NCI-H82 (cell line): ENCODE results near the gene PDE1C.

Experiments
- DNase-seq: peaks from one replicate; lab custom pipeline; 2025; lab: John Stamatoyannopoulos, UW

The PDE1C gene

GRCh38 chr7:31991406-31991805 lies 78.8 kb downstream of the PDE1C start:
- no peak for DNase-seq

GRCh38 chr7:31986878-31987518 lies 83.2 kb downstream of the PDE1C start:
- DNase-seq = no peak

GRCh38 chr7:31982962-31983361 lies 87.2 kb downstream of the PDE1C start:
- no peak for DNase-seq

- DNase-seq = no peak
Observed at GRCh38 chr7:31981874-31982390, 88.3 kb downstream of the PDE1C start.

GRCh38 chr7:31979690-31980330 lies 90.4 kb downstream of the PDE1C start:
- no peak for DNase-seq

GRCh38 chr7:31975546-31975945 lies 94.7 kb downstream of the PDE1C start:
- DNase-seq = no peak

- no peak for DNase-seq
Observed at GRCh38 chr7:31974351-31974750, 95.9 kb downstream of the PDE1C start.

- DNase-seq = no peak
Observed at GRCh38 chr7:31971049-31971667, 99.0 kb downstream of the PDE1C start.

- no peak for DNase-seq
Observed at GRCh38 chr7:31970501-31970900, 99.7 kb downstream of the PDE1C start.

- DNase-seq = no peak
Observed at GRCh38 chr7:31963569-31964175, 106.5 kb downstream of the PDE1C start.

GRCh38 chr7:31962246-31962645 lies 108.0 kb downstream of the PDE1C start:
- DNase-seq = no peak

GRCh38 chr7:31958226-31958625 lies 112.0 kb downstream of the PDE1C start:
- no peak for DNase-seq

GRCh38 chr7:31957756-31958155 lies 112.5 kb downstream of the PDE1C start:
- DNase-seq = no peak

GRCh38 chr7:31957090-31957720 lies 113.0 kb downstream of the PDE1C start:
- no peak for DNase-seq

- peak; percentile 7 for DNase-seq
Observed at GRCh38 chr7:31955641-31956040, 114.6 kb downstream of the PDE1C start.

- DNase-seq = peak; percentile 16
Observed at GRCh38 chr7:31955021-31955420, 115.2 kb downstream of the PDE1C start.

- DNase-seq = no peak
Observed at GRCh38 chr7:31954500-31954899, 115.7 kb downstream of the PDE1C start.

GRCh38 chr7:31953432-31953831 lies 116.8 kb downstream of the PDE1C start:
- no peak for DNase-seq

GRCh38 chr7:31950091-31950755 lies 120.0 kb downstream of the PDE1C start:
- no peak for DNase-seq

- no peak for DNase-seq
Observed at GRCh38 chr7:31948029-31948428, 122.2 kb downstream of the PDE1C start.

- no peak for DNase-seq
Observed at GRCh38 chr7:31940167-31940566, 130.0 kb downstream of the PDE1C start.

GRCh38 chr7:31939076-31939475 lies 131.1 kb downstream of the PDE1C start:
- DNase-seq = no peak
